Loucy (cell line): ENCODE measurements around the gene TM4SF1.

Experiments
- EZH2phosphoT487 ChIP-seq: fragments of 200-600 bp; IDR thresholded peaks from 2 replicates; pipeline ENCODE4 v1.6.1; 2018; ENCODE audit warnings: antibody characterized with exemption, mild to moderate bottlenecking, moderate library complexity, borderline replicate concordance
- TF ChIP-seq, protein P1 (sequence below): fragments of 200-600 bp; sonication (generic); conservative IDR thresholded peaks from 2 replicates; pipeline ENCODE4 v1.5.1; 2014; ENCODE audit warnings: mild to moderate bottlenecking, antibody characterized with exemption, low read length

GRCh38 chr3:149332771-149333170 lies 44.7 kb downstream of the TM4SF1 start:
- TF ChIP-seq, protein P1, sequence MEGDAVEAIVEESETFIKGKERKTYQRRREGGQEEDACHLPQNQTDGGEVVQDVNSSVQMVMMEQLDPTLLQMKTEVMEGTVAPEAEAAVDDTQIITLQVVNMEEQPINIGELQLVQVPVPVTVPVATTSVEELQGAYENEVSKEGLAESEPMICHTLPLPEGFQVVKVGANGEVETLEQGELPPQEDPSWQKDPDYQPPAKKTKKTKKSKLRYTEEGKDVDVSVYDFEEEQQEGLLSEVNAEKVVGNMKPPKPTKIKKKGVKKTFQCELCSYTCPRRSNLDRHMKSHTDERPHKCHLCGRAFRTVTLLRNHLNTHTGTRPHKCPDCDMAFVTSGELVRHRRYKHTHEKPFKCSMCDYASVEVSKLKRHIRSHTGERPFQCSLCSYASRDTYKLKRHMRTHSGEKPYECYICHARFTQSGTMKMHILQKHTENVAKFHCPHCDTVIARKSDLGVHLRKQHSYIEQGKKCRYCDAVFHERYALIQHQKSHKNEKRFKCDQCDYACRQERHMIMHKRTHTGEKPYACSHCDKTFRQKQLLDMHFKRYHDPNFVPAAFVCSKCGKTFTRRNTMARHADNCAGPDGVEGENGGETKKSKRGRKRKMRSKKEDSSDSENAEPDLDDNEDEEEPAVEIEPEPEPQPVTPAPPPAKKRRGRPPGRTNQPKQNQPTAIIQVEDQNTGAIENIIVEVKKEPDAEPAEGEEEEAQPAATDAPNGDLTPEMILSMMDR = no peak
- TF ChIP-seq EZH2phosphoT487 = no peak
